ENCODE results near the gene CILP2. TPM values are rescaled to one million over a fixed set of nuclear protein-coding genes. Genes with fewer than 3 reads are reported as not detected.

CILP2 gene
- total and polyA plus RNA-seq, 4 donors, result 0.08 to 0.42 (median 0.09) TPM; not detected in 1

- WGBS, result 96% methylated on average over 27 of the region's 27 CpGs
- H3K27ac ChIP-seq (ENCODE audit: low read depth in 1 of 2, low read length in 2 of 2), result no peak overlapping the region
- H3K27me3 ChIP-seq (ENCODE audit: control insufficient read depth in 4 of 4, insufficient read depth in 4 of 4, low read length in 3 of 4), result no peaks in the 10 kb centered on the region
- no peak overlapping the region for H3K9ac ChIP-seq (ENCODE audit: low read depth in 1 of 2, low read length in 2 of 2)
- peaks cover 0 to 10% (median 6%) of the 10 kb centered on the region in 4 donors for H3K36me3 ChIP-seq (ENCODE audit: control insufficient read depth in 4 of 4, insufficient read depth in 3 of 4, low read depth in 1 of 4, low read length in 3 of 4)
- TF ChIP-seq TAF1 (conservative IDR thresholded peaks at IDR 0.05), result no peak
- no peak for TF ChIP-seq EGR1 (IDR thresholded peaks at IDR 0.05; ENCODE audit: low read depth in 2 of 2)
- TF ChIP-seq ATF3 (IDR thresholded peaks at IDR 0.05), result no peak
- no peak for TF ChIP-seq GABPA (IDR thresholded peaks at IDR 0.05 in 1 of 2, conservative IDR thresholded peaks at IDR 0.05 in 1 of 2)
- TF ChIP-seq HNF4G (IDR thresholded peaks at IDR 0.05), result no peak
- TF ChIP-seq RXRA (IDR thresholded peaks at IDR 0.05), result no peak
- TF ChIP-seq CTCF (IDR thresholded peaks at IDR 0.05; ENCODE audit: low read depth, low read length, missing input control), result no peak
- TF ChIP-seq FOXA2 (IDR thresholded peaks at IDR 0.05), result no peak
- TF ChIP-seq SP1 (IDR thresholded peaks at IDR 0.05), result no peak
- no peak for TF ChIP-seq FOXA1 (IDR thresholded peaks at IDR 0.05)
- TF ChIP-seq NR2F2 (IDR thresholded peaks at IDR 0.05), result no peak
- no peak for TF ChIP-seq ZBTB33 (IDR thresholded peaks at IDR 0.05)
- no peak for TF ChIP-seq YY1 (IDR thresholded peaks at IDR 0.05)
- TF ChIP-seq REST (IDR thresholded peaks at IDR 0.05), result no peak
- TF ChIP-seq MAX (IDR thresholded peaks at IDR 0.05), result no peak
- no peak for TF ChIP-seq JUND (IDR thresholded peaks at IDR 0.05)
- no peak for TF ChIP-seq RAD21 (IDR thresholded peaks at IDR 0.05)
- no peak for TF ChIP-seq HNF4A (conservative IDR thresholded peaks at IDR 0.05)
- H3K4me3 ChIP-seq (ENCODE audit: low read depth in 1 of 3, low read length in 3 of 3), result no peak overlapping the region
- no peak for DNase-seq (ENCODE audit: low spot score)
- peaks cover 0 to 7% (median 3%) of the 10 kb centered on the region in 4 donors for H3K4me1 ChIP-seq (ENCODE audit: control insufficient read depth in 4 of 4, insufficient read depth in 4 of 4, low read length in 3 of 4)
- no peaks in the 10 kb centered on the region for H3K9me3 ChIP-seq (ENCODE audit: control insufficient read depth in 4 of 4, low read length in 3 of 4)
Observed at GRCh38 chr19:19527674-19528625, 10.1 kb upstream of the CILP2 start.

All from liver (tissue), 9 donors.